GM23338 (cell line): Measurements from ENCODE around the gene CRTC3. TPM values are rescaled to one million over a fixed set of nuclear protein-coding genes. Genes with fewer than 3 reads are reported as not detected.

Experiments
- ATAC-seq: fragments of 200-7000 bp; cut with Tn5 transposase; 3 replicates; pipeline ENCODE4 v1.9.1; 2020
- DNase-seq: peaks from one replicate; pipeline ENCODE4 v3.0.0-alpha.2; 2015; ENCODE audit warnings: low spot score
- H2AFZ ChIP-seq: fragments of 200-600 bp; sonication (generic); 2 replicates; pipeline ENCODE4 v1.8.0; 2016; ENCODE audit warnings: antibody characterized with exemption, mild to moderate bottlenecking, moderate library complexity
- H3F3A ChIP-seq: fragments of 200-600 bp; sonication (generic); replicated peaks from 2 replicates; pipeline ENCODE4 v1.8.0; 2017; ENCODE audit warnings: antibody characterized with exemption, mixed run types, low read depth
- H3K27ac ChIP-seq: fragments of 200-600 bp; sonication (generic); 2 replicates; pipeline ENCODE4 v1.6.1; 2016; ENCODE audit warnings: low read depth
- H3K27me3 ChIP-seq: fragments of 200-600 bp; sonication (generic); 2 replicates; pipeline ENCODE4 v1.8.0; 2016; ENCODE audit warnings: mild to moderate bottlenecking, mixed run types, moderate library complexity; ENCODE audit not compliant: insufficient read depth
- H3K36me3 ChIP-seq: fragments of 200-600 bp; sonication (generic); 2 replicates; pipeline ENCODE4 v1.8.0; 2016; ENCODE audit warnings: mild to moderate bottlenecking; ENCODE audit not compliant: insufficient read depth
- H3K4me1 ChIP-seq: fragments of 200-600 bp; sonication (generic); 2 replicates; pipeline ENCODE4 v1.8.0; 2016; ENCODE audit warnings: mild to moderate bottlenecking, moderate library complexity; ENCODE audit not compliant: insufficient read depth
- H3K4me2 ChIP-seq: fragments of 200-600 bp; sonication (generic); 2 replicates; pipeline ENCODE4 v1.7.1; 2017; ENCODE audit warnings: mixed run types
- H3K4me3 ChIP-seq: fragments of 200-600 bp; sonication (generic); 2 replicates; pipeline ENCODE4 v1.6.1; 2016; ENCODE audit warnings: mixed run types
- H3K79me2 ChIP-seq: fragments of 200-600 bp; sonication (generic); replicated peaks from 2 replicates; pipeline ENCODE4 v1.8.0; 2017; ENCODE audit warnings: mild to moderate bottlenecking; ENCODE audit not compliant: insufficient read depth
- H3K9me2 ChIP-seq: fragments of 200-600 bp; sonication (generic); 2 replicates; pipeline ENCODE4 v1.8.0; 2017; ENCODE audit not compliant: insufficient read depth
- H4K20me1 ChIP-seq: fragments of 200-600 bp; sonication (generic); replicated peaks from 2 replicates; pipeline ENCODE4 v1.8.0; 2017; ENCODE audit warnings: mild to moderate bottlenecking; ENCODE audit not compliant: insufficient read depth
- H3K27ac Mint-ChIP-seq: 2 replicates; pipeline ENCODE4 v1.8.0; 2020; ENCODE audit warnings: inconsistent platforms, mild to moderate bottlenecking, moderate library complexity, mixed read lengths
- H3K27me3 Mint-ChIP-seq: 3 replicates; pipeline ENCODE4 v1.8.0; 2022; ENCODE audit warnings: low read depth, mild to moderate bottlenecking, moderate library complexity, mixed read lengths, inconsistent platforms; ENCODE audit not compliant: insufficient read depth, poor library complexity
- H3K36me3 Mint-ChIP-seq: 3 replicates; pipeline ENCODE4 v1.8.0; 2021; ENCODE audit warnings: low read depth, mild to moderate bottlenecking, inconsistent platforms, moderate library complexity, mixed read lengths
- H3K4me1 Mint-ChIP-seq: 3 replicates; pipeline ENCODE4 v1.8.0; 2020; ENCODE audit warnings: mild to moderate bottlenecking, inconsistent platforms, mixed read lengths
- H3K4me3 Mint-ChIP-seq: 3 replicates; pipeline ENCODE4 v1.8.0; 2021; ENCODE audit warnings: moderate library complexity, mild to moderate bottlenecking, inconsistent platforms, mixed read lengths
- H3K9me3 Mint-ChIP-seq: 3 replicates; pipeline ENCODE4 v1.8.0; 2020; ENCODE audit warnings: moderate library complexity, mild to moderate bottlenecking, inconsistent platforms, mixed read lengths
- CREB1 ChIP-seq: fragments of 250-450 bp; sonication (Bioruptor Pico); IDR thresholded peaks from 2 replicates; pipeline ENCODE4 v1.5.0; 2020; ENCODE audit warnings: low read depth, mild to moderate bottlenecking, moderate library complexity
- ETS1 ChIP-seq: IDR thresholded peaks from 2 replicates; pipeline ENCODE4 v1.6.1; 2016; ENCODE audit warnings: antibody characterized with exemption
- EZH2 ChIP-seq: fragments of 200-600 bp; sonication (generic); IDR thresholded peaks from one replicate; pipeline ENCODE4 v1.8.0; 2017; ENCODE audit warnings: antibody characterized with exemption, mild to moderate bottlenecking, low read depth; ENCODE audit not compliant: unreplicated experiment
- EZH2phosphoT487 ChIP-seq: fragments of 200-600 bp; sonication (generic); IDR thresholded peaks from one replicate; pipeline ENCODE4 v1.8.1; 2018; ENCODE audit warnings: antibody characterized with exemption; ENCODE audit not compliant: unreplicated experiment
- JUNB ChIP-seq: IDR thresholded peaks from one replicate; pipeline ENCODE4 v1.6.1; 2016; ENCODE audit warnings: antibody characterized with exemption; ENCODE audit not compliant: unreplicated experiment
- NANOG ChIP-seq: IDR thresholded peaks from 2 replicates; pipeline ENCODE4 v1.6.1; 2016; ENCODE audit warnings: antibody characterized with exemption, borderline replicate concordance
- POLR2AphosphoS5 ChIP-seq: IDR thresholded peaks from 2 replicates; pipeline ENCODE4 v1.6.1; 2016; ENCODE audit warnings: antibody characterized with exemption, low read depth
- REST ChIP-seq: IDR thresholded peaks from one replicate; pipeline ENCODE4 v1.6.1; 2018; ENCODE audit warnings: antibody characterized with exemption; ENCODE audit not compliant: unreplicated experiment
- STAT1 ChIP-seq: IDR thresholded peaks from one replicate; pipeline ENCODE4 v1.6.1; 2016; ENCODE audit warnings: antibody characterized with exemption; ENCODE audit not compliant: unreplicated experiment
- ZNF114 ChIP-seq: fragments of 250-450 bp; sonication (Bioruptor Pico); IDR thresholded peaks from 2 replicates; pipeline ENCODE4 v1.5.0; 2020; ENCODE audit warnings: mild to moderate bottlenecking, moderate library complexity
- ZNF331 ChIP-seq: fragments of 250-450 bp; sonication (Bioruptor Pico); IDR thresholded peaks from 2 replicates; pipeline ENCODE4 v1.5.0; 2020; ENCODE audit warnings: low read depth, mild to moderate bottlenecking, moderate library complexity
- ZNF462 ChIP-seq: fragments of 250-450 bp; sonication (Bioruptor Pico); IDR thresholded peaks from 2 replicates; pipeline ENCODE4 v1.5.0; 2020; ENCODE audit warnings: mild to moderate bottlenecking, moderate library complexity
- polyA plus RNA-seq: library from polyadenylated mRNA; unstranded; fragments of >200 nt; fragmentation: Nextera tagmentation; extraction: Ambion mirVana; gene quantifications from 2 replicates; pipeline ENCODE4 v1.2.1, GENCODE V29; 2016
- total RNA-seq: library from RNA; depleted of rRNA; stranded (reverse); fragments of >200 nt; shearing (Covaris generic); gene quantifications from 2 replicates; pipeline ENCODE4 v1.2.3, GENCODE V29; 2014
- TF ChIP-seq, protein P1 (sequence below), 2 experiments: fragments of 200-600 bp in 1 of 2; sonication (generic) in 1 of 2; conservative IDR thresholded peaks; 2 replicates each; pipeline versions ENCODE4 v1.5.1 to v1.6.1; 2016 to 2017; ENCODE audit warnings: antibody characterized with exemption in 2 of 2, low read depth in 2 of 2, mild to moderate bottlenecking in 2 of 2, moderate library complexity in 1 of 2

The CRTC3 gene
- total and polyA plus RNA-seq, 2 experiments from 2014 or later = 2.8 to 3.8 TPM

DNA sequence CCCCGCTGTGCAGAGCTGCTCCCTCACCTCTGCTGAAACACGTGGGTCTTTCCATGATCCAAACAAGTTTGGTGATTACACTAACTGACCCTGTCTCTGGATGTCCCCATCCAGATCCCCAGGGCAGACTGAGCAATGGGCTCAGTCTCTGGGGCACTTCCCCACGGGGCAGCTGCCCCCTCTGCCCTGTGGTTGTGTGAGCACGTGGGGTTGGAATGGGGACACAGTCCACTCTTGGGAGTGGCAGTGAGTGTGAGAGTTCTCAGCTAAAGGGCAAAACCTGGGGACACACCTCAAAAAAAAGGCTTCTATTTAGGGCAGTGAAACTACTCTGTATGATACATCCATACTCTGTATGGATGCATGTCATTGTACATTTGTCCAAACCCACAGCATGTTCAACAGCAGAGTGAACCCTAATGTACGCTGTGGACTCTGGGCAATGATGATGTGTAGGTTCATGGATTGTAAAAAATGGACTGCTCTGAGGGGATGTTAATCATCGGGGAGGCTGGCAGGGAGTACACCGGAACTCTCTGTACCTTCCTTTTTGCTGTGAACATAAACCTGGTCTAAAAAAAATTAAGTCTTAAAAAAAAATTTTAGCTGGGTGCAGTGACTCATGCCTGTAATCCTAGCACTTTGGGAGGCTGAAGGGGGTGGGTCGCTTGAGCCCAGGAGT is 137.5 kb downstream of the CRTC3 start:
- H3K4me1 Mint-ChIP-seq = peaks cover 3% of the 10 kb centered on the region; the same call in 1 of the 3 replicates
- Histone ChIP-seq H2AFZ (no peak overlapping the region), H3K4me2 (no peak overlapping the region)

More for the DNA sequence above, 137.5 kb downstream of the CRTC3 start:
- ATAC-seq = no peak
- Histone ChIP-seq H4K20me1 (no peaks in the 10 kb centered on the region), H3K9me2 (0 out of 2 replicates have a peak, but pooled peaks cover 2% of the 10 kb centered on the region), H3K27me3 (no peaks in the 10 kb centered on the region), H3K79me2 (no peaks in the 10 kb centered on the region), H3K4me1 (no peaks in the 10 kb centered on the region), H3K36me3 (no peaks in the 10 kb centered on the region), H3F3A (0 out of 2 replicates have a peak, but pooled peaks cover 7% of the 10 kb centered on the region), H3K4me3 (no peak overlapping the region), H3K27ac (no peak overlapping the region)
- Mint-ChIP-seq H3K9me3 (no peaks in the 10 kb centered on the region; the same call in 2 of the 3 replicates), H3K27me3 (peaks cover 26% of the 10 kb centered on the region), H3K27ac (no peak overlapping the region), H3K4me3 (peak overlapping the region; percentile 42; the same call in 2 of the 3 replicates), H3K36me3 (no peaks in the 10 kb centered on the region)
- DNase-seq = no peak
- TF ChIP-seq REST (no peak), ETS1 (no peak), STAT1 (no peak), ZNF331 (no peak), ZNF462 (CRISPR knock-in tag) (no peak), JUNB (no peak), CREB1 (CRISPR knock-in tag) (no peak), EZH2 (no peak), NANOG (no peak), POLR2AphosphoS5 (no peak), EZH2phosphoT487 (no peak), ZNF114 (CRISPR knock-in tag) (no peak)
- TF ChIP-seq, protein P1, sequence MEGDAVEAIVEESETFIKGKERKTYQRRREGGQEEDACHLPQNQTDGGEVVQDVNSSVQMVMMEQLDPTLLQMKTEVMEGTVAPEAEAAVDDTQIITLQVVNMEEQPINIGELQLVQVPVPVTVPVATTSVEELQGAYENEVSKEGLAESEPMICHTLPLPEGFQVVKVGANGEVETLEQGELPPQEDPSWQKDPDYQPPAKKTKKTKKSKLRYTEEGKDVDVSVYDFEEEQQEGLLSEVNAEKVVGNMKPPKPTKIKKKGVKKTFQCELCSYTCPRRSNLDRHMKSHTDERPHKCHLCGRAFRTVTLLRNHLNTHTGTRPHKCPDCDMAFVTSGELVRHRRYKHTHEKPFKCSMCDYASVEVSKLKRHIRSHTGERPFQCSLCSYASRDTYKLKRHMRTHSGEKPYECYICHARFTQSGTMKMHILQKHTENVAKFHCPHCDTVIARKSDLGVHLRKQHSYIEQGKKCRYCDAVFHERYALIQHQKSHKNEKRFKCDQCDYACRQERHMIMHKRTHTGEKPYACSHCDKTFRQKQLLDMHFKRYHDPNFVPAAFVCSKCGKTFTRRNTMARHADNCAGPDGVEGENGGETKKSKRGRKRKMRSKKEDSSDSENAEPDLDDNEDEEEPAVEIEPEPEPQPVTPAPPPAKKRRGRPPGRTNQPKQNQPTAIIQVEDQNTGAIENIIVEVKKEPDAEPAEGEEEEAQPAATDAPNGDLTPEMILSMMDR (conservative IDR thresholded peaks at IDR 0.05; ENCODE audit: low read depth in 2 of 2) = no peak
